ENCODE results near the gene DNAH6. TPM values are rescaled to one million over a fixed set of nuclear protein-coding genes. Genes with fewer than 3 reads are reported as not detected.

Gene DNAH6
- total RNA-seq, 4 donors from 2014 or later = 1.00 to 2.9 (median 2.1) TPM

- Histone ChIP-seq H3K9me3 (peaks cover 8 to 31% of the 10 kb centered on the region in 2 donors), H3K4me3 (no peak overlapping the region), H3K27me3 (no peaks in the 10 kb centered on the region), H3K4me1 (no peaks in the 10 kb centered on the region), H3K36me3 (no peaks in the 10 kb centered on the region), H3K27ac (no peak overlapping the region)
- intact Hi-C loops (cut with DNase I; ENCODE audit: low total_unique reads) = no loop called here
- no peak for TF ChIP-seq POLR2A (IDR thresholded peaks at IDR 0.05)
- TF ChIP-seq POLR2AphosphoS5 (IDR thresholded peaks at IDR 0.05) = no peak
- TF ChIP-seq EP300 (IDR thresholded peaks at IDR 0.05; ENCODE audit: low read depth) = no peak
- no peak for TF ChIP-seq CTCF (IDR thresholded peaks at IDR 0.05)
- in situ Hi-C loops (cut with MboI; ENCODE audit: low pct_ligation_motif_present in 1 of 4, low pct_unique_long_range_greater_than_20kb in 1 of 4, low sequenced_read_pairs in 3 of 4) = no loop called here
- 77 to 88% methylated on average over 4 of the region's 4 CpGs for WGBS, 2 donors (ENCODE audit: low coverage in 1 of 2)
- no peak for DNase-seq
Measured at GRCh38 chr2:84474176-84474575, 42.1 kb upstream of the DNAH6 start.

GRCh38 chr2:84477886-84478285, 38.4 kb upstream of the DNAH6 start:
- intact Hi-C loops (cut with DNase I; ENCODE audit: low total_unique reads) (no loop called here), in situ Hi-C loops (cut with MboI; ENCODE audit: low pct_ligation_motif_present in 1 of 4, low pct_unique_long_range_greater_than_20kb in 1 of 4, low sequenced_read_pairs in 3 of 4) (loop anchor here in 1 of 4 donors (25.0 kb wide), 1 partner anchor 384 kb away; no protein-coding TSS in a partner anchor)
- Histone ChIP-seq H3K4me3 (no peak overlapping the region), H3K4me1 (no peaks in the 10 kb centered on the region), H3K36me3 (no peaks in the 10 kb centered on the region), H3K9me3 (peaks cover 8 to 19% of the 10 kb centered on the region in 2 donors), H3K27me3 (no peaks in the 10 kb centered on the region), H3K27ac (no peak overlapping the region)
- no peak for DNase-seq
- 79 to 100% methylated on average over 1 of the region's 1 CpG for WGBS, 2 donors (ENCODE audit: low coverage in 1 of 2)
- TF ChIP-seq POLR2A (IDR thresholded peaks at IDR 0.05) = no peak
- no peak for TF ChIP-seq CTCF (IDR thresholded peaks at IDR 0.05)
- no peak for TF ChIP-seq POLR2AphosphoS5 (IDR thresholded peaks at IDR 0.05)
- TF ChIP-seq EP300 (IDR thresholded peaks at IDR 0.05; ENCODE audit: low read depth) = no peak

- no peaks in the 10 kb centered on the region for H3K36me3 ChIP-seq
- in situ Hi-C loops (cut with MboI; ENCODE audit: low pct_ligation_motif_present in 1 of 4, low pct_unique_long_range_greater_than_20kb in 1 of 4, low sequenced_read_pairs in 3 of 4) = loop anchor here in 1 of 4 donors (25.0 kb wide), 1 partner anchor 383 kb away; no protein-coding TSS in a partner anchor
Measured at GRCh38 chr2:84478867-84479266, 37.4 kb upstream of the DNAH6 start.

GRCh38 chr2:84481702-84482101, 34.6 kb upstream of the DNAH6 start:
- Histone ChIP-seq H3K9me3 (peaks cover 8 to 11% of the 10 kb centered on the region in 2 donors), H3K4me3 (no peak overlapping the region), H3K36me3 (no peaks in the 10 kb centered on the region), H3K27ac (no peak overlapping the region), H3K27me3 (no peaks in the 10 kb centered on the region), H3K4me1 (peaks cover 0 to 18% (median 4%) of the 10 kb centered on the region in 4 donors)
- WGBS, 2 donors (ENCODE audit: low coverage in 1 of 2) = 48 to 62% methylated on average over 2 to 5 of the region's 5 CpGs
- intact Hi-C loops (cut with DNase I; ENCODE audit: low total_unique reads) (no loop called here), in situ Hi-C loops (cut with MboI; ENCODE audit: low pct_ligation_motif_present in 1 of 4, low pct_unique_long_range_greater_than_20kb in 1 of 4, low sequenced_read_pairs in 3 of 4) (loop anchor here in 1 of 4 donors (25.0 kb wide), 1 partner anchor 381 kb away; no protein-coding TSS in a partner anchor)
- no peak for DNase-seq
- TF ChIP-seq POLR2A (IDR thresholded peaks at IDR 0.05) = no peak
- no peak for TF ChIP-seq POLR2AphosphoS5 (IDR thresholded peaks at IDR 0.05)
- no peak for TF ChIP-seq CTCF (IDR thresholded peaks at IDR 0.05)

More at GRCh38 chr2:84478867-84479266, 37.4 kb upstream of the DNAH6 start:
- DNase-seq = no peak
- intact Hi-C loops (cut with DNase I; ENCODE audit: low total_unique reads) = no loop called here
- Histone ChIP-seq H3K9me3 (peaks cover 8 to 19% of the 10 kb centered on the region in 2 donors), H3K27ac (no peak overlapping the region), H3K4me3 (no peak overlapping the region), H3K4me1 (no peaks in the 10 kb centered on the region), H3K27me3 (no peaks in the 10 kb centered on the region)
- TF ChIP-seq POLR2AphosphoS5 (IDR thresholded peaks at IDR 0.05) = no peak
- TF ChIP-seq EP300 (IDR thresholded peaks at IDR 0.05; ENCODE audit: low read depth) = no peak
- TF ChIP-seq CTCF (IDR thresholded peaks at IDR 0.05) = no peak
- no peak for TF ChIP-seq POLR2A (IDR thresholded peaks at IDR 0.05)
- 80 to 92% methylated on average over 1 to 3 of the region's 3 CpGs for WGBS, 2 donors (ENCODE audit: low coverage in 1 of 2)

Data from transverse colon (tissue), 4 donors.